GM23338 (cell line): ENCODE data around the gene SLC35A3. TPM values are rescaled to one million over a fixed set of nuclear protein-coding genes. Genes with fewer than 3 reads are reported as not detected.

Experiments used
- ATAC-seq: fragments of 200-7000 bp; cut with Tn5 transposase; 3 replicates; pipeline ENCODE4 v1.9.1; 2020
- DNase-seq: peaks from one replicate; pipeline ENCODE4 v3.0.0-alpha.2; 2015; ENCODE audit warnings: low spot score
- H2AFZ ChIP-seq: fragments of 200-600 bp; sonication (generic); 2 replicates; pipeline ENCODE4 v1.8.0; 2016; ENCODE audit warnings: antibody characterized with exemption, mild to moderate bottlenecking, moderate library complexity
- H3F3A ChIP-seq: fragments of 200-600 bp; sonication (generic); replicated peaks from 2 replicates; pipeline ENCODE4 v1.8.0; 2017; ENCODE audit warnings: antibody characterized with exemption, mixed run types, low read depth
- H3K27ac ChIP-seq: fragments of 200-600 bp; sonication (generic); 2 replicates; pipeline ENCODE4 v1.6.1; 2016; ENCODE audit warnings: low read depth
- H3K27me3 ChIP-seq: fragments of 200-600 bp; sonication (generic); 2 replicates; pipeline ENCODE4 v1.8.0; 2016; ENCODE audit warnings: mild to moderate bottlenecking, mixed run types, moderate library complexity; ENCODE audit not compliant: insufficient read depth
- H3K36me3 ChIP-seq: fragments of 200-600 bp; sonication (generic); 2 replicates; pipeline ENCODE4 v1.8.0; 2016; ENCODE audit warnings: mild to moderate bottlenecking; ENCODE audit not compliant: insufficient read depth
- H3K4me1 ChIP-seq: fragments of 200-600 bp; sonication (generic); 2 replicates; pipeline ENCODE4 v1.8.0; 2016; ENCODE audit warnings: mild to moderate bottlenecking, moderate library complexity; ENCODE audit not compliant: insufficient read depth
- H3K4me2 ChIP-seq: fragments of 200-600 bp; sonication (generic); 2 replicates; pipeline ENCODE4 v1.7.1; 2017; ENCODE audit warnings: mixed run types
- H3K4me3 ChIP-seq: fragments of 200-600 bp; sonication (generic); 2 replicates; pipeline ENCODE4 v1.6.1; 2016; ENCODE audit warnings: mixed run types
- H3K79me2 ChIP-seq: fragments of 200-600 bp; sonication (generic); replicated peaks from 2 replicates; pipeline ENCODE4 v1.8.0; 2017; ENCODE audit warnings: mild to moderate bottlenecking; ENCODE audit not compliant: insufficient read depth
- H3K9me2 ChIP-seq: fragments of 200-600 bp; sonication (generic); 2 replicates; pipeline ENCODE4 v1.8.0; 2017; ENCODE audit not compliant: insufficient read depth
- H4K20me1 ChIP-seq: fragments of 200-600 bp; sonication (generic); replicated peaks from 2 replicates; pipeline ENCODE4 v1.8.0; 2017; ENCODE audit warnings: mild to moderate bottlenecking; ENCODE audit not compliant: insufficient read depth
- H3K27ac Mint-ChIP-seq: 2 replicates; pipeline ENCODE4 v1.8.0; 2020; ENCODE audit warnings: inconsistent platforms, mild to moderate bottlenecking, moderate library complexity, mixed read lengths
- H3K27me3 Mint-ChIP-seq: 3 replicates; pipeline ENCODE4 v1.8.0; 2022; ENCODE audit warnings: low read depth, mild to moderate bottlenecking, moderate library complexity, mixed read lengths, inconsistent platforms; ENCODE audit not compliant: insufficient read depth, poor library complexity
- H3K36me3 Mint-ChIP-seq: 3 replicates; pipeline ENCODE4 v1.8.0; 2021; ENCODE audit warnings: low read depth, mild to moderate bottlenecking, inconsistent platforms, moderate library complexity, mixed read lengths
- H3K4me1 Mint-ChIP-seq: 3 replicates; pipeline ENCODE4 v1.8.0; 2020; ENCODE audit warnings: mild to moderate bottlenecking, inconsistent platforms, mixed read lengths
- H3K4me3 Mint-ChIP-seq: 3 replicates; pipeline ENCODE4 v1.8.0; 2021; ENCODE audit warnings: moderate library complexity, mild to moderate bottlenecking, inconsistent platforms, mixed read lengths
- H3K9me3 Mint-ChIP-seq: 3 replicates; pipeline ENCODE4 v1.8.0; 2020; ENCODE audit warnings: moderate library complexity, mild to moderate bottlenecking, inconsistent platforms, mixed read lengths
- CREB1 ChIP-seq: fragments of 250-450 bp; sonication (Bioruptor Pico); IDR thresholded peaks from 2 replicates; pipeline ENCODE4 v1.5.0; 2020; ENCODE audit warnings: low read depth, mild to moderate bottlenecking, moderate library complexity
- CTCF ChIP-seq, 2 experiments: fragments of 200-600 bp in 1 of 2; sonication (generic) in 1 of 2; conservative IDR thresholded peaks; 2 replicates each; pipeline versions ENCODE4 v1.5.1 to v1.6.1; 2016 to 2017; ENCODE audit warnings: antibody characterized with exemption in 2 of 2, low read depth in 2 of 2, mild to moderate bottlenecking in 2 of 2, moderate library complexity in 1 of 2
- ETS1 ChIP-seq: IDR thresholded peaks from 2 replicates; pipeline ENCODE4 v1.6.1; 2016; ENCODE audit warnings: antibody characterized with exemption
- NANOG ChIP-seq: IDR thresholded peaks from 2 replicates; pipeline ENCODE4 v1.6.1; 2016; ENCODE audit warnings: antibody characterized with exemption, borderline replicate concordance
- POLR2AphosphoS5 ChIP-seq: IDR thresholded peaks from 2 replicates; pipeline ENCODE4 v1.6.1; 2016; ENCODE audit warnings: antibody characterized with exemption, low read depth
- REST ChIP-seq: IDR thresholded peaks from one replicate; pipeline ENCODE4 v1.6.1; 2018; ENCODE audit warnings: antibody characterized with exemption; ENCODE audit not compliant: unreplicated experiment
- STAT1 ChIP-seq: IDR thresholded peaks from one replicate; pipeline ENCODE4 v1.6.1; 2016; ENCODE audit warnings: antibody characterized with exemption; ENCODE audit not compliant: unreplicated experiment
- ZNF114 ChIP-seq: fragments of 250-450 bp; sonication (Bioruptor Pico); IDR thresholded peaks from 2 replicates; pipeline ENCODE4 v1.5.0; 2020; ENCODE audit warnings: mild to moderate bottlenecking, moderate library complexity
- ZNF331 ChIP-seq: fragments of 250-450 bp; sonication (Bioruptor Pico); IDR thresholded peaks from 2 replicates; pipeline ENCODE4 v1.5.0; 2020; ENCODE audit warnings: low read depth, mild to moderate bottlenecking, moderate library complexity
- polyA plus RNA-seq: library from polyadenylated mRNA; unstranded; fragments of >200 nt; fragmentation: Nextera tagmentation; extraction: Ambion mirVana; gene quantifications from 2 replicates; pipeline ENCODE4 v1.2.1, GENCODE V29; 2016
- total RNA-seq: library from RNA; depleted of rRNA; stranded (reverse); fragments of >200 nt; shearing (Covaris generic); gene quantifications from 2 replicates; pipeline ENCODE4 v1.2.3, GENCODE V29; 2014

The SLC35A3 gene
- total and polyA plus RNA-seq, 2 experiments from 2014 or later = 7.6 to 27.2 TPM

GRCh38 chr1:99969260-99969728 lies 502 bp upstream of the SLC35A3 start (continued):
- TF ChIP-seq ZNF331 (CRISPR knock-in tag) (no peak), ZNF114 (no peak), CREB1 (no peak), ETS1 (no peak), REST (no peak), CTCF (conservative IDR thresholded peaks at IDR 0.05; ENCODE audit: low read depth in 2 of 2) (no peak), POLR2AphosphoS5 (no peak), NANOG (no peak), STAT1 (no peak)

GRCh38 chr1:99970713-99971255 lies 988 bp downstream of the SLC35A3 start:
- peaks cover 10% of the 10 kb centered on the region for H3K27me3 Mint-ChIP-seq
- H3K4me1 Mint-ChIP-seq = peaks cover 11% of the 10 kb centered on the region
- H3K27ac Mint-ChIP-seq = no peak overlapping the region
- Histone ChIP-seq H2AFZ (peak overlapping the region; percentile 97), H3K4me3 (peak overlapping the region; percentile 88), H3K79me2 (peaks cover 42% of the 10 kb centered on the region), H4K20me1 (no peaks in the 10 kb centered on the region), H3K27me3 (no peaks in the 10 kb centered on the region), H3K9me2 (no peaks in the 10 kb centered on the region), H3F3A (0 out of 2 replicates have a peak, but pooled peaks cover 9% of the 10 kb centered on the region), H3K4me1 (peaks cover 18% of the 10 kb centered on the region), H3K36me3 (no peaks in the 10 kb centered on the region), H3K4me2 (peak overlapping the region; percentile 73), H3K27ac (0 out of 2 replicates have a peak overlapping the region, but pooled peaks have one; percentile 82)
- H3K36me3 Mint-ChIP-seq = no peaks in the 10 kb centered on the region
- no peaks in the 10 kb centered on the region for H3K9me3 Mint-ChIP-seq
- no peak for DNase-seq
- peak overlapping the region; percentile 96 for H3K4me3 Mint-ChIP-seq
- no peak for ATAC-seq
- no peak for TF ChIP-seq ETS1
- no peak for TF ChIP-seq CTCF (conservative IDR thresholded peaks at IDR 0.05; ENCODE audit: low read depth in 2 of 2)
- no peak for TF ChIP-seq POLR2AphosphoS5
- TF ChIP-seq ZNF114 = no peak
- TF ChIP-seq ZNF331 (CRISPR knock-in tag) = no peak
